GM21381 (cell line): ENCODE results near the gene PFKL.
"Not testable (repeated sequence)": the region's sequence is repeated elsewhere in the genome, so short reads cannot be mapped to it uniquely, and the experiment has no call there.

Experiments used
- ATAC-seq: cut with Tn5 transposase; IDR thresholded peaks from one replicate; pipeline ENCODE4 v1.9.1; 2021; ENCODE audit warnings: mild to moderate bottlenecking, moderate library complexity; ENCODE audit not compliant: unreplicated experiment

The PFKL gene

GRCh38 chr21:44354775-44355771 lies 55.2 kb downstream of the PFKL start:
- no peak for ATAC-seq

DNA sequence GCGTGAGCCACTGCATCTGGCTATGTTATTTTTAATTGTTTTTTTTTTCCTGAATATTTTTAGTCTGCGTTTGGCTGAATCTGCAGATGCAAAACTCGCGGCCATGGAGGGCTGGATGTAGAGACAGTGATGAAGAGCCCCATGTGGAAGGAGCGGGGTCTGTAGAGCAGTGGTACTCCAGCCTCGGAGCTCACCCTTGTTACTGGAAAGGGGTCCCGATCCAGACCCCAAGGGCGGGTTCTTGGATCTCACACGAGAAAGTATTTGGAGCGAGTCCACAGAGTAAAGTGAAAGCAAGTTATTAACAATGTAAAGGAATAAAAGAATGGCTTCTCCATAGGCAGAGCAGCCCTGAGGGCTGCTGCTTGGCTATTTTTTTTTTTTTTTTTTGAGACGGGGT lies 56.3 kb downstream of the PFKL start:
- no peak for ATAC-seq

GRCh38 chr21:44356636-44357035 lies 56.8 kb downstream of the PFKL start:
- no peak for ATAC-seq

DNA sequence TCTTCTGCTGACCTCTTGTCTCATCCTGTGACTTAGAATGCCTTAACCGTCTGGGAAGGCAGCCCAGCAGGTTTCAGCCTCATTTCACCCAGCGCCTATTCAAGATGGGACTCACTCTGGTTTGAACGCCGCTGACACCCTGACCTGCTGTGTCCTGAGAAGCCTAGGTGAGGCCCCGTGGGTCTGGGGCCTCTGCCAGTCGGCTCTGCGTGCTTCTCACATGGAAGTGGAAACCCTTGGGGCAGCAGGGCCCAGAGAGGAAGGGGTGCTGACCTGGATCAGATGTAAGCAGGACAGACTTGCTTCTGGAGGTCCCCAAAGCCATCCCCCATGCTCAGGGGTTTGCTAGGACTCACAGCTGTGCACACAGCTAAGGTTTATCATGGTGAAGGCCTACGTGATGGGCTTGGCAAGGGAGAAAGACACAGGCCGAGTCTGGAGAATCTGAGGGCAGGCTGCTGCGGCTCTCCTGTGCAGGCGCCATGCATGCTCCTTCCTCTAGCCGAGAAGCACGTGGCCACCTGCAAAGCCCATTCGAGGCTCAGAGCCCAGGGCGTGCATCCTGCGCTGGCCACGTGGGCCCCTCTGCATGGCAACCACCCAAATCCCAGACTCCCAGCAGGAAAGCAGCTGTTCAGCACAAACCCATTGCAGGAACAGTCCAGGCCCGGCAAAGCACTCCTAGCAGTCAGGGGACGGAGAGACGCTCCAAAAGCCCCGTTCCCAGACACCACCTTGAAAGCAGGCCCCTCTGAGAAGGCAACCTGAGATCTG lies 57.4 kb downstream of the PFKL start:
- ATAC-seq: no peak

GRCh38 chr21:44359396-44359795 lies 59.5 kb downstream of the PFKL start:
- no peak for ATAC-seq

- ATAC-seq: no peak
Measured at GRCh38 chr21:44360159-44360558, 60.3 kb downstream of the PFKL start.

DNA sequence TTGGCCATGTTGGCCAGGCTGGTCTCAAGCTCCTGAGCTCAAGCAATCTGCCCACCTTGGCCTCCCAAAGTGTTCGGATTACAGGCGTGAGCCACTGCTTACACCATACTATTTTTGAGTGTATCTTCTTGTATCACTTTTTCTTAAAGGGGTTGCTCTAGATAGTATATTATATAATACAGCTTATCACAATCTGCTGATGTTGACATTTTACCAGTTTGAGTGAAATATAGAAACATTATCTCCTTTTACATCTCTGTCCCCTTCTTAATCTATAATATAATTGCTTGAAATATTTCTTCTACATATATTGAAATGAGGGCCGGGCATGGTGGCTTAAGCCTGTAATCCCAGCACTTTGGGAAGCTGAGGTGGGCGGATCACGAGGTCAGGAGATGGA lies 62.0 kb downstream of the PFKL start:
- ATAC-seq: not testable (repeated sequence)

GRCh38 chr21:44363278-44363677 lies 63.4 kb downstream of the PFKL start:
- no peak for ATAC-seq

- no peak for ATAC-seq
Measured at GRCh38 chr21:44364151-44365053, 64.5 kb downstream of the PFKL start.

GRCh38 chr21:44365251-44365966 lies 65.6 kb downstream of the PFKL start:
- ATAC-seq: no peak

DNA sequence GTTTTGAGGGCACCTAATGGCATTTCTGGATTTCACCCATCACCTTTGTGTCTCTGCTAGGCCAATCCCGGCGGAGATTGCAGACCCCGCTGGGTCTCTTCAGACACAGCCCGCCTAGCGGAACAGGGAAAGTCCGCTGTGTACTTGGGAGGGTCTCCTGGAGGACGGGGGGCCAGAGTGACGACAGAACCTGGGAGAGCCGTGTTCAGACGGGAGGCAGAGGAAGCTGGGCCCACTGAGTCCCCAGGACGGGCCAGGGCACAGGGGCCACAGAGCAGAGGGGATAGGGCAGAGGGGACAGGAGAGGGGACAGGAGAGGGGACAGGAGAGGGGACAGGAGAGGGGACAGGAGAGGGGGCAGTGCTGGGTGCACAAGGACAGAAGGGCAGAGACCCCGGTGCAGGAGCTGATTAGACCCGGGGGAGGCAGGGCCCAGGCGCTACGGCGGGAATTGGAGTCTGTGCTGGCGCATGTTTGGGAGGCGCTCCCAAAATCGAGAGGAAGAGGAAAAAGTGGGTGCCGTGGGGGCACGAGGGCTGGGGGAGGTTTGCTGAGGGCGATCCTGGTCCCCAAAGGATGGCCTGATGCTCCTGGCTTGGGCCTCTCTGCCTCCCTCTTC lies 66.2 kb downstream of the PFKL start:
- ATAC-seq: no peak

DNA sequence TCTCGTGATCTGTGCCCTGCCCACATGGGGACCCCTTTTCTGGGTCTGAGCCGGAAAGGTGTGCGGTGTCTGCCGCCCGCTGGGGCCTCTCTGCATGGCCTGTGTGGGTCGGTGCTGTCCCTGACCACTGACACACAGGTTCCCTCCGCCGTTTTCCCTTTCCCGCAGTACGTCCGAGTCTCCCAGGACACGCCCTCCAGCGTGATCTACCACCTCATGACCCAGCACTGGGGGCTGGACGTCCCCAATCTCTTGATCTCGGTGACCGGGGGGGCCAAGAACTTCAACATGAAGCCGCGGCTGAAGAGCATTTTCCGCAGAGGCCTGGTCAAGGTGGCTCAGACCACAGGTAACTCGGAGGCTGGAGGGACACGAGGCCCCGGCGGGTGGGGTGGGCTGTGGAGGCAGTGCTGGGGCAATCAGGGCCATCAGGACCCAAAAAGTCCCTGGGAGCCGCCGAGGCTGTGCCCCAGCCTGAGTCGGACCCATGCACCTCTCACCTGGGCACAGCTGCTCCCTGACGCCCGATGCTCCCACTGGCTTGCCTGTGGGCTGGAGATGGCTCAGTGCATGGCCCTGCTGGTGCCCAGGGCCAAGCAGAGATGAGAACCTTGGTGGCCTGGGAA lies 66.8 kb downstream of the PFKL start:
- no peak for ATAC-seq

- no peak for ATAC-seq
Measured at GRCh38 chr21:44368711-44369446, 69.0 kb downstream of the PFKL start.

DNA sequence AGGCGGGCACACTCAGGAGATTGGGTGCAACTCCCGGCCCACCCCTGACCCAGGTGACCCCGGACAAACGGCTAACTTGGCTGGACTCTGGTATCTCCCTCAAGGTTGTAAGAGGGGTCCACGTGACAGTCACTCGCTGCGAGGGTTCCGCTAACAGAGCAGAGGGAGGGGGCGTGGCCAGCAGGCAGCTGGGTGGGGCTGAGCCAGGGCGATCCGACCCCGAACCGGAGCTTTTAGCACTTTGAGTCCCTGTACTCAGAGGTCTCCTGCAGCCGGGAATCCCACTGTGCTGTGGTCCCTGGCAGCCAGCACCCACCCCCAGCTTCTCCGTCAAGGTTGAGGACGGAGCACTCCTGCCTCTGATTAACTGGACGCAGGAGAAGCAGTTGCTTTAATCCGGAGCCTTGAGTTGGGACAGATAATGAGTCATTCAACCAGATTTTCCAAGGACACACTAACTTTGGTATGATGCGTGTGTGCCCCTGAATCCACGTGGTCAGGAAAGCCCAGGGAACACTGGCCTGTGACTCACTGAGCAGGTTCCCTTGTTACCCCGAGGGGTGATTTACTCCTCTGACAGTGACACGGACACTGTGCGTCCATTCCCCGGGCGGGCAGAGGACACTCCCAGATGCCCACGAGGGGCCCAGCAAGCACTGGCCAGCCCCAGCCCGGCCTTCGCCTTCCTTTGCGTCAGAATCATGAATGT lies 70.3 kb downstream of the PFKL start:
- no peak for ATAC-seq

DNA sequence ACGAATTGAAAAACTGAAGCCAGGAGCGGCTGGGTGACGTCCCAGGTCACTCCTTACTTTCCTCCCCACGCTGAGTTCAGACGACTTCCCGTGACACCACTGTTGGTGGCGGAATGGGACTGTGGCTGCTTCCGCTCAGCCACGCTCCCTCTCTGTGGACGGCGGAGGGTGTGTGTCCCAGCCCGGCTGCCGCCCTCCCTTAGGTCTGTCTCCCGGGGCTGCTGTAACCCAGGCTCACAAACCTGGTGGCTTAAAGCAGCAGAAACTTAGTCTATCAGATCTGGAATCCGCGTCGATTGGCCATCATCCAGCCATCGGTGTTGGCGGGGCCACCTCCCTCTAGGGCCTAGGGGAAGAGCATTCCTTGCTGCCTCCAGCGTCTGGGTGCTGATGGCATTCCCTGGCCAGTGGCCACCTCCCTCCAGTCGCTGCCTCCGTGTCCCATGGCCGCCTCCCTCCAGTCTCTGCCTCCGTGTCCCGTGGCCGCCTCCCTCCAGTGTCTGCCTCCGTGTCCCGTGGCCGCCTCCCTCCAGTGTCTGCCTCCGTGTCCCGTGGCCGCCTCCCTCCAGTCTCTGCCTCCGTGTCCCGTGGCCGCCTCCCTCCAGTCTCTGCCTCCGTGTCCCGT lies 71.0 kb downstream of the PFKL start:
- ATAC-seq: no peak

GRCh38 chr21:44371596-44371995 lies 71.7 kb downstream of the PFKL start:
- ATAC-seq: no peak

DNA sequence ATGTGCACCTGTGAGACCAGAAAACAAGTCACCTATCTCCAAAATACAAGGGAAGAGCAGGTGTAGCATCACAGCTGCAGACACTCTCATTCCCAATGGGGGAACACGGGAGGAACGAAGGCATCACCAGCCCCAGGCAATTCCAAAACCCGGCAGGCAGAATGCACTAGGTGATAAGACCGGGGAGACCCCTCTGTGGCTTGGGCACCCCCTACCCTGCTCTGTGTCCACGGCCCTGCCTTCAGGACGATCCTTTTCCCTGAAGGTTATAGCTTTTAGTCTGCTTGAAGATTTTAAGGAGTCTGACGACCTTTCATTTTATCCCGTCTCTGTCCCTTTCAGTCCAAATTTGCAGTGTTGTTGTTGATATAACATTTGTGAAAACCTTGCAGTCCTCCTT lies 72.8 kb downstream of the PFKL start:
- ATAC-seq: no peak
